ENCODE data around the gene SSTR4. TPM values are rescaled to one million over a fixed set of nuclear protein-coding genes. Genes with fewer than 3 reads are reported as not detected.
"Not testable (repeated sequence)": the region's sequence is repeated elsewhere in the genome, so short reads cannot be mapped to it uniquely, and the experiment has no call there.

SSTR4 gene
- total RNA-seq, 6 experiments from 2014 or later = not detected

- Histone ChIP-seq H3K27me3 (no peaks in the 10 kb centered on the region), H3K27ac (no peak overlapping the region), H3K36me3 (no peaks in the 10 kb centered on the region), H3K4me1 (no peaks in the 10 kb centered on the region), H3K4me3 (no peak overlapping the region), H3K9me3 (no peaks in the 10 kb centered on the region)
- DNase-seq = no peak
- intact Hi-C loops (cut with DNase I) = no loop called here
- 59% methylated on average over 4 of the region's 4 CpGs for WGBS (ENCODE audit: insufficient coverage, low coverage, low lambda C conversion rate, missing lambda C conversion rate)
- ATAC-seq = no peak
- no peak for TF ChIP-seq CTCF (IDR thresholded peaks at IDR 0.05)
- TF ChIP-seq POLR2A (IDR thresholded peaks at IDR 0.05) = no peak
Measured at GRCh38 chr20:23022849-23023248, 12.3 kb upstream of the SSTR4 start.

DNA sequence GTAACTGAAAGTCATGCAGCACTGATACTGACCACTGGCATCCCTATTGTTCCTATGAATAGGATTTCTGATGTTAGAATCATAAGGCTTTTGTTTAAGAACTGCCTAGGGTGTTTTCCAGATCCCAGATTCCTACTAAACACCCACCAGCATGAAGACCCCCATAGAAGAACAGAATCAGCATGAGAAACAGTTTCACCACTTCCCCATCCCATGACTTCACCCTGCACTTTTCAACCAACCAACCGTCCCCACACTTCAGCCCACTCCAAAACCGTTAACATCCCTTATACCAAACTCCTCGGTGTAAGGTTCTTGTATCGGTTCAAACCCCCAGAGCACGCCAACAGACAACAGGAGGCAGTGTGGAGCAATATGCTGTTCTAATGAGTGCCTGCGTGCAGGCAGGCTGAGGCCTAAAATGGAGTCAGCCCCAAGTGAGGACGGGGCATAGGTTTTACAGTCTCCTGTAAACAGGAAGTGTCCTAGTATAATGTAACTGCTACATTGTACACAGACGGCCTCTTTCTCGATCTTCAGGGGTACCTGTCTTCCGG lies 11.4 kb upstream of the SSTR4 start:
- Histone ChIP-seq H3K27me3 (no peaks in the 10 kb centered on the region), H3K4me3 (no peak overlapping the region), H3K9me3 (no peaks in the 10 kb centered on the region), H3K4me1 (no peaks in the 10 kb centered on the region), H3K36me3 (no peaks in the 10 kb centered on the region), H3K27ac (no peak overlapping the region)
- intact Hi-C loops (cut with DNase I) = no loop called here
- TF ChIP-seq POLR2A (IDR thresholded peaks at IDR 0.05) = no peak
- no peak for TF ChIP-seq CTCF (IDR thresholded peaks at IDR 0.05)
- ATAC-seq (no peak), DNase-seq (no peak)
- WGBS (ENCODE audit: insufficient coverage, low coverage, low lambda C conversion rate, missing lambda C conversion rate) = 69% methylated on average over 10 of the region's 10 CpGs

DNA sequence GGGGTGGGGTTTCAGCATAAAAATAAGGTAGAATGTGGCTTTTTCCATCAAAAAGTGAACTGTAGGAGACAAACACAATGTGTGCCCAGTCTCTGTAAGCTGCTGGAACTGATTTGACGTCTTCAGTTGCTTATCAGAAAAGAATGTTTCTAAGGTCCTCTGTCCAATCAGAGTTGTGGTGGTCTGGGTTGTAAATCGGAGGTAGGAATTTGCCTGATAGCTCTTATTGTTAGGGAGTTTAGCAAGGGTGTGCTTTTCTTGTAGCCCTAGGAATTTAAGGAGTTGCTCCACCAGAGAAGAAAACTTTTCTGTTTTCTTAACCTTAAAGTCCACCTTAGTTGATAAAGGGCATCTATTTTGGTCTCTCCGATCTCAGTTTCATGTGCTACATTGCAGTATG lies 10.4 kb upstream of the SSTR4 start:
- H3K36me3 ChIP-seq = no peaks in the 10 kb centered on the region
- TF ChIP-seq POLR2A (IDR thresholded peaks at IDR 0.05) (no peak), CTCF (IDR thresholded peaks at IDR 0.05) (no peak)
- H3K27ac ChIP-seq = no peak overlapping the region
- WGBS (ENCODE audit: insufficient coverage, low coverage, low lambda C conversion rate, missing lambda C conversion rate) = 26% methylated on average over 2 of the region's 3 CpGs
- no peaks in the 10 kb centered on the region for H3K27me3 ChIP-seq
- DNase-seq (no peak), ATAC-seq (no peak)
- no peaks in the 10 kb centered on the region for H3K4me1 ChIP-seq
- no peak overlapping the region for H3K4me3 ChIP-seq
- H3K9me3 ChIP-seq = no peaks in the 10 kb centered on the region
- intact Hi-C loops (cut with DNase I) = no loop called here

- H3K4me1 ChIP-seq; H3K36me3 ChIP-seq; H3K27ac ChIP-seq; H3K27me3 ChIP-seq; H3K4me3 ChIP-seq; ATAC-seq; H3K9me3 ChIP-seq; intact Hi-C loops (cut with DNase I): not testable (repeated sequence)
- 64% methylated on average over 11 of the region's 14 CpGs for WGBS (ENCODE audit: insufficient coverage, low coverage, low lambda C conversion rate, missing lambda C conversion rate)
- DNase-seq = peak in 2 of 3 donors; percentile 49 to 59
Measured at GRCh38 chr20:23025503-23025902, 9.6 kb upstream of the SSTR4 start.

DNA sequence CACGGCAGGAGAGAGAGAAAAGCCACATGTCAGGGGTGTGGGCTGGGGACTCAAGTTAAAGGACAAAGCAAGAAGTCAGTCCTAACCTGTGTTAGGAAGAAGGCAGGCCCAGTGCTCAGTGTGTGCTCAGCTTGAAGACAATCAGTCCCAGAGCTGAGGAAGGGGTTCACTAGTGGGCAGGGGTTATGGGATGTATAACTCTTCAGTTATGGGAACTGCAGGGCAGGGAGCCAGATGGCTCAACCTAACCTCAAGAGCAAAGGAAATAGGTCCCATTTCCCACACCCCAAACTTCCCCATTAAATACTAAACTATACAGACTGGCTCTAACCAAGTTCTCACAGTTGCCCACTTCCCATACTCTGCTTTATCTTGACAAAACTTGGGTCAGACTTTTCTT lies 7.4 kb upstream of the SSTR4 start:
- intact Hi-C loops (cut with DNase I) = no loop called here
- H3K9me3 ChIP-seq = no peaks in the 10 kb centered on the region
- TF ChIP-seq CTCF (IDR thresholded peaks at IDR 0.05) = no peak
- no peak overlapping the region for H3K4me3 ChIP-seq
- DNase-seq (peak in 1 of 3 donors; percentile 45), ATAC-seq (peak; percentile 50 to 70 (median 60))
- no peak overlapping the region for H3K27ac ChIP-seq
- H3K27me3 ChIP-seq = no peaks in the 10 kb centered on the region
- H3K4me1 ChIP-seq = no peaks in the 10 kb centered on the region
- 44% methylated on average over 1 of the region's 1 CpG for WGBS (ENCODE audit: insufficient coverage, low coverage, low lambda C conversion rate, missing lambda C conversion rate)
- no peaks in the 10 kb centered on the region for H3K36me3 ChIP-seq
